NCI-H69 (cell line): ENCODE data around the gene HOTAIR.

ENCODE experiments used
- DNase-seq: peaks from one replicate; lab custom pipeline; 2025; lab: John Stamatoyannopoulos, UW

Gene HOTAIR

DNA sequence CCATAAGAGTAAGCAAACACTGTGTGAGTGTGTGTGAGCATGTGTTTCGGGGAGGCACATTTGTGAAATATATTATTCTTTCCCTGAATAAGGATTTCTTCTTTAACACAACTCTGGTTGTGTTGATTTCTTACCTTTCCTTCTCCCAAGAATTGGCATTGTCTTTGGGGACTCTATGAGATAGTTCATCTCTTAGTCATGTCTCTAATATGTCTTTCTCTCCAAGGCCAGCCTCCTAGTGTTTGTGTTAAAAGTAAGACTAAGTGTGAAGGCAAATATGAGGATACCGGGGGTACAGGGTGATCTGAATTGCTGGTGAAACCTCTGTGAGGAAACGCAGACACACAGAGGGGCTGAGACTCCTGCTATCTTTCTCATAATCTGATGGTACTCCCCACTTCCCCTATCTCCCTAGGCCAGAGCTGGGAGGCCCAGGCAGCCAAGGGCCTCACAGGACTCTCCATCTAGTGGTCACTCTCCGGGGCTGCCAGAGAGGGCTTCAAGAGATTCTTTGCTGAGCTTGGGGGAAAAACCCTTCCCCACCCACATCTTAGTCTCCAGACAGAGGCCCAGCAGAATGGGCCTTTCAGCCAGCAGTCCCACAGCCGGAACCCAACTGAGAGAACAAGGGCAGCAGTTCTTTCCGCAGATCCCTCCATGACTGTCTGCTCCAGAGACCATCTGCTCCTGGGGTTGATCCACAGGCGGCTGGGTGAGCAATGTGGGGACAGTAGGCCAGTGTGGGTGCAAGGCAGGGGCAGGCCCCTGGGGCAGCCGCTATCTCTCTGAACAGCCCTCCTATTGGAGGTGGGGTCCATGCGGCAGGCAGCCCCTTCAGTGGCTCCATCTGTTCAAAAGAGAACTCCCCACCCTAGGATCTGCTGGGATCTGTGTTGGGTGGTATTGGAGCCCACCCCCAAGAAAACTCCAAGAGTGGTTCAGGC lies 25.8 kb downstream of the HOTAIR start:
- no peak for DNase-seq

GRCh38 chr12:53947743-53948142 lies 27.0 kb downstream of the HOTAIR start:
- DNase-seq = no peak

GRCh38 chr12:53944907-53945847 lies 29.6 kb downstream of the HOTAIR start:
- DNase-seq = no peak

DNA sequence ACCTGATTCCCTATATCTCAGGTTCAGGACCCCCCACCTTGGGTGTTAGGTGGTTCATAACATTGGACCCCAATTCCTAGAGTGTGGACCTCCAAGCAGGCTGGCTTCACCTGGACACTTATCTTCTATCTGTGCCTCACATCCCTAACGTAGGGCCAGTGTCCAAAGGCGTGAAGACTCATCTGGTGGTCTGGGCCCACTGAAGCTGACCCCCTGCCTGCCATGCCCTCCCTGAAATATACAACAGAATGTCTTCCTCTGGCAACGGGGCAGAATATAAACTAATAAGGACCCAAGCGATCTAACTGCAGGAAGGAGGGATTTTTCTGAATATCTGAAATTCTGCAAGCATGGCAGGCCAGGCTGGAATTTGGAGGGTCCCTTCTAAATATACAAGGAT lies 30.5 kb downstream of the HOTAIR start:
- DNase-seq = no peak

GRCh38 chr12:53942467-53942997 lies 32.2 kb downstream of the HOTAIR start:
- DNase-seq = no peak

DNA sequence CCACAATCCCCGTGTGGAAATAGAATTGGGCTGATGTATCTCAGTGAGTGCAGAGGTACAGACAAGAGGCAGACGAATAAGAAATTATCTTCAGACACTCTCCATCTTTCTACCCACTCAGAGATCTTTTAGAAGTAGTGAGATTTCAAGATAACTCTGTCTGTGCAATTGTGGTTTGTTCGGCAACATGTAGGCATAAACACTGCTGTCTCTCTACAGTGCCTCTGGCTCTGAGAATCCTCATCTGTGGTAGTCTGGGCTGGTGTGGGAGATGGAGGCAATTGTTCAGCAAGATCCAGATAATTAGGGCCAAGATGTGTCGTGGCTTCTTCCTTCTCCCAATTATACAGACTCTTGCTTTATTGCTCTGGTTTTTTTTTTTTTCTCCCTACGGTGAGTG lies 33.0 kb downstream of the HOTAIR start:
- DNase-seq = no peak

- DNase-seq = no peak
Observed at GRCh38 chr12:53941187-53941586, 33.6 kb downstream of the HOTAIR start.

GRCh38 chr12:53940443-53941014 lies 34.2 kb downstream of the HOTAIR start:
- DNase-seq = no peak

DNA sequence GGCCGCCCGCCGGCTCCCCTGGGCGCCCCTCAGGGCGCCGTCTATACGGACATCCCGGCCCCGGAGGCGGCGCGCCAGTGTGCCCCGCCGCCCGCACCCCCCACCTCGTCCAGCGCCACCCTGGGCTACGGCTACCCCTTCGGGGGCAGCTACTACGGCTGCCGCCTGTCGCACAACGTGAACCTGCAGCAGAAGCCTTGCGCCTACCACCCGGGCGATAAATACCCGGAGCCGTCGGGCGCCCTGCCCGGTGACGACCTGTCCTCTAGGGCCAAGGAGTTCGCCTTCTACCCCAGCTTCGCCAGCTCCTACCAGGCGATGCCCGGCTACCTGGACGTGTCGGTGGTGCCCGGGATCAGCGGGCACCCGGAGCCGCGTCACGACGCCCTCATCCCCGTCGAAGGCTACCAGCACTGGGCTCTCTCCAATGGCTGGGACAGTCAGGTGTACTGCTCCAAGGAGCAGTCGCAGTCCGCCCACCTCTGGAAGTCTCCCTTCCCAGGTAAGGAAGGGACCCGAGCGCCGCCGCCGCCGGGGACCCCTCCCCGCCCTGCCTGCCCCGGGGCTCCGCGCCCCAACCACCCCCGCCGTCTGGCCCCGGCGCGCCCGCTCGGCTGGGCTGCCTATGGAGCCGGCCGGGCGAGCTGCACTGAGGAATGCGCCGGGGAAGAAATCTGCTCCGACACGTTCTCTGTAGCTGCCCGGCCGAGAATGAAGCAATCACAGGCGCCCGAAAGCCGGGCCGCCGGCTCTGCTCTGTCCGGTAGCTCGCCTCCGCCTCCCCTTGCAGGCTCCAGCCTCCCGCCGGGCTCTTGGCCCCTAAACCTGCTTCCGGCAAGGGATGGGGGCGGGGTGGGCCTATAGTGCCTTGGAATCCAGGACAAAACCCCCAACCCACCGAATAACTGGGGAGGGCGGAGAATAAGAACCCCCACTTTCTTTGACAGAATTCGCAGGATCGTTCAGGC lies 35.3 kb downstream of the HOTAIR start:
- no peak for DNase-seq

DNA sequence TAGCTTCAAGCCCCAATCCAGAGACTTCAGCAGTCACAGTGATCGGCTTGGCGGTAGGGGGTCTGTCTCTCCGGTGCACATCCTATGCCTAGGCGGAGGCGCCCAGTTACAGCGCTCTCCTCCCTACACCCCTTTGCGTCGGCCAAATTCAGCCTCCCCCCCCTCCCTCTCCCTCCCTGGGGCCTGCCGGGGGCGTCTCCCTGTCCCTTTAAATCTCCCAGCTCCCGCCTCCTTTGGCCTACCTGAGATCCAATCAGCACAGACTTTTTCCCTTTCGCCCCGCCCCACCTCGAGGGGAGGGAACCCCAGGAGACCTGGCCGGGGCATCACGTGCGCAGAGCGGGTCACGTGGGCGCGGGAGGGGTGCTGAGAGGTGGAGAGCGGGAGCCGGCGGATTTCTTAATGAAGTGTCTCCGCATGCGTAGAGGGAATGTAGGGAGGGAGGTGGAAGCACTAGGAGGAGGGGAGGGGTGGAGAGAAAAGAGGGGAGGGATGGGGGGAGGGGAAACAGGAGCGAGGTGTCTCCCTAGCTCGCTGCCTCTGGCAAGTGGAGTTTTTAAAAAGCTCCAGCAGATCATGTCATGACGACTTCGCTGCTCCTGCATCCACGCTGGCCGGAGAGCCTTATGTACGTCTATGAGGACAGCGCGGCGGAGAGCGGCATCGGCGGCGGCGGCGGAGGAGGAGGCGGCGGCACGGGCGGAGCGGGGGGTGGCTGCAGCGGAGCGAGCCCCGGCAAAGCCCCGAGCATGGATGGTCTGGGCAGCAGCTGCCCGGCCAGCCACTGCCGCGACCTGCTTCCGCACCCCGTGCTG lies 36.2 kb downstream of the HOTAIR start, which contains the start of gene HOXC13:
Gene HOXC13 (plus strand): TSS at position 506 of the 815 bp plus-strand sequence. CDS start 76 bp downstream, at position 582.
- DNase-seq = peak; percentile 98

DNA sequence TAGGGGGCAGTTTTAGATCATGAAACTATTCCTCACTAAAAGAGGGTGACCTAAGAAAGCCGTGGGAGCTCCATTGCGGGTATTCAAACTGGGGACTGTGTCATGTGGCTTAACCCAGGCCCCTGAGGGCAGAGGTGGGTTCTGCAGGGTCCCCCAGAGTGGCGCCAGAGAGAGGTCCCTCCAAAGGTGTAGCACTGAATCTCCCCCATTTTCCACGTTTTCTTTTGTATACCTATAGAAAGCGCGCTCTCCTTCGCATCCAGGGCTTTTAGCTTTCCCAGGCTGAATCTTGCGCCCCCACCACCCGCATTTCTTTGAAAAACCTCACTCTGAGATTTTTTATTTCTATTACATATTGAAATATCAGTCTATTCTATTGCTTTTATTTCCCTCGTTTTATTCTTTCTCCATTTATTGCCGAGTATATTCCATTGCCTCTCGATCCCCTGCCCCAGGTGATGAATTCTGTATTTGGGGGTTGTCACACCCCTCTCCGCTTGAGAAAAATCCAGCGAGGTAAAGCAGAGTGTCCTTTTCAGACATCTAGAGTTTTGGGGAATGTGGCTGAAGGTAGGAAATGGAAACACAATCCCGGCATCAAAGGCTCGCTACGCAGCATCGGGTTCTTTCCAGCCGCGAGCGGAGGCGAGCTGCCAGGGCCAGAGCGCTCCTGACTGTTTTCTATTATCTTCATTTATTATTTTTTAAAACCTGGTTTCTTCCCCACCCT lies 37.0 kb downstream of the HOTAIR start:
- DNase-seq = no peak

- DNase-seq = no peak
Observed at GRCh38 chr12:53937099-53937498, 37.7 kb downstream of the HOTAIR start.

DNA sequence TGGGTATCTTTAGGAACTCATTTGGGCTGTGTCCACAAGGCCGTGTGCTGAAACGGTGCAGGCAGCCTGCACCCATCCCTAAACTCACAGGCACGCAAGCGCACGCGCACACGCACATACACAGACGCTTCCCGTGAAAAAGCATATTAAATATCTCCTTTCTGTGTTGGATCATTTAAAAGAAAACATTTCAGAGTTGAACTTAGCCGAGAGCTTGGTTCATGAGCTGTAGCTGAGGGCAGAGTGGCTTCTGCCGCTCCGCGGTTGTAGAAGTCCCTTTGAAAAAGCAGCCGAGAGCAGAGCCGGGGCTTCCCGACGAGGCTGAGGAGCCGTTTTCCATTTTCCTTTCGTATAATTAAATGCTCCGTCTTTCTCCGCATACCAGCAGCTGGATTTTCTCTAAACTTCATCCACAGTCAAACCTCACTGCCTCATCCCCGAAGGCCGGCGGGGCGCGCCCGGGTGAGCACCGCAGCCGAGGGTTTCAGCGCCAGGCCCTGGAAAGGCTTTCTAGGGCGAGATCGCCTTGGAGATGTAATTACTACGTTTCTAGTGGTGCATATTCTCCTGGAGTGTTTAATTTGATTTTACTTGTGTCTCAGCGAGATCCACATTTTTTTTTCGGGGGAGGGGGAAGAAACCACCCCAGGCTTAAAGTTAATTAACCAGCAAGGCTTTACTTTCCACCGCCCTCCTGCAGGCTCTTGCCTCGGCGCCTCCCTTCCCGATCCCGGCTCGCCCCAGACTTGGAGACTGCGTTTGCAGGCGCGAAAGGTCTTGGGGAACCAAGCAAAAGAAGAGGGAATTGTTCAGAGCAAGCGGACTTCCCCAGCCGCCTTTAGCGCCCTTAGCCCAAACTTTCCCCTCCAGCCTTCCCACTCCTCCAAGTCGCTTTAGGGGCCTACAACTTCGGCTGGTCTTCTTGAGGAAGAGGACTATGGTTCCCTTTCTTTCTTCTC lies 39.1 kb downstream of the HOTAIR start:
- DNase-seq = no peak

- no peak for DNase-seq
Observed at GRCh38 chr12:53932915-53933314, 41.8 kb downstream of the HOTAIR start.

- no peak for DNase-seq
Observed at GRCh38 chr12:53931844-53932581, 42.7 kb downstream of the HOTAIR start.

DNA sequence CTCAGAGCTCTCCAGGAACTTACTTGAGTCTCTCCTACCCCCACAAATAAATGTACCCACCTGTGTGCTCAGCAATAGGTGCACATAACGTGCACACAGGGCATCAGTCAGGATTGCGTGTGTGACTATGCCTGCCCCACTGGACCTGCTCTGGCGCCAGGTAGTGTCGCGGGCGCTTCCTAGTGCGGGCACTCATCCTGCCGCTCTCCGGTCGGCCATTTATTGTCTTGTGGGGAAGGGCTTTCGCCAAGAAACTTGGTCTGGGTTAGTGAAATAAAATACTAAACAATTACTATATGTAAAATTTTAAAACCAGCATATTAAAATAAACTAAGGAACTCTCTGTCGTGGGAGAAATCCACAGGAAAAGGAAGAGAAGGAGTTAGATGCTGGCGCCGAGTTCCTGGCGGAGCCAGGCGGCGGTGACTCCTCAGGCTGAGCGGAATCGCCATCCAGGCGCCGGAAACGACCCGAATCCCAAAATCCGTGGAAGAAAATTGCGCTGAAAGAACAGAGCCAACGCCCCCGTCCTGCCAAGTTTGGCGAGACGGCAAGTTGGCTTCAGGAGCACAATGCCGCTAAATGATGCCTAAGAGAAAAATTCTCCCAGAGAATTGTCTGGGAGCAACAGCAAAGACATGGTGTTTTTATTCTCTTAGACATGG lies 44.0 kb downstream of the HOTAIR start:
- DNase-seq = no peak

DNA sequence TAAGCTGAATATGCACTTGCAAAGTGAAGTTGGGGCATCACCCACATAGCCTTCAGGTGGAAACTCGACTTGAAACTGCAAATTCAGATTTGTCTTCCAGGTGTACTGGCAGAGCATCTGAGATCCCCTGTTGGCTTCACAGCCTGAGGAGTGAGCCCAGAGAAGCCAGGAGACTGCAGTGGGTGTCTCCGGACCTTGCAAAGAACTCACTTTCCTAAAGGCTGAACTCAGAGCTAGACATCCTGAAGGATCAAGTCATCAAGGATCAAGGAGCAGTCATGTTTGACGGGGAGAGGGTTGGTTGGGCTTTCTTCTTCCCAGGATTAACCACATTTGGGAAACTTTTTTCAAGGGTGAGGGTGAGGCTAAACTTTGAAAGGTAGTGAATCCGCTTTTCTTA lies 45.2 kb downstream of the HOTAIR start:
- DNase-seq = no peak
